GM18909 (cell line): ENCODE data around the gene SLC39A7.
"Not testable (repeated sequence)": the region's sequence is repeated elsewhere in the genome, so short reads cannot be mapped to it uniquely, and the experiment has no call there.

Experiments used
- ATAC-seq: cut with Tn5 transposase; IDR thresholded peaks from one replicate; pipeline ENCODE4 v1.9.1; 2021; ENCODE audit warnings: mild to moderate bottlenecking; ENCODE audit not compliant: unreplicated experiment, poor library complexity

SLC39A7 gene

DNA sequence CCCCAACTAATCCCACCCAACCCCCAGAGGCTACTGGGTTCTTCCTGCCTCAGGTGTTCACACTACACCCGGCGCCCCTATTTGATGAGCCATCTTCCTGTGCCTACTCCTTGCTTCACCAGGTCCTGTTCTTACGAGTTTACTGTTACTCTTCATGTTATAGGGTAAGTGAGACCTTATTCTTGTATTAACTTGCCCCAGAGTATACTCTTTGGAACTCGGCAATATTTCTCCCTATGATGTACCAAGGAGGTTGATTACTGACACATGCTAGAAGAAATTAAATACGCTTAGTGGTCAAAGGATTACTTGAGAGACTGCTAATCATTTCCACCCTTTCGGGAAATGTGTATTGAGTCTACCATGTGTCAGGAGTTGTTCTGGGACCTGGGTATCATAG is 16.6 kb downstream of the SLC39A7 start:
- ATAC-seq = no peak

DNA sequence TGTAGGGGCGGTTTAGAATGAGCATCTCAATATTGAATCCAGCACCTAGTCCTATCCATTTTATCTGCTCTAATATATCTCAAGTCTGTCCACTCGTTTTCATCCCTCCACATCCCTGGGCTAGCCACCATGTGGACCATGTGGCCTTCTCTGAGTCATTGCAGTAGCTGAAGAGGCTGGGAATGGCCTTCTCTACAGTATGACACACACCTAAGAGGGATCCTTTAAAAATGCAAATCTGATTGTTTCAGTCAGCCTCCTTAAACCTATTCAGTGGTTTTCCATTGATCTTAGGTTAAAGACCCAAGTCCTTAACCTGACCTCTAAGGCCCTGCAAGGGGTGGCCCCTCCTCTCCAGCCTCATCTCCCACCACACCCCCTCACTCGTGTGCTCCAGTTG is 17.0 kb downstream of the SLC39A7 start:
- ATAC-seq = no peak

DNA sequence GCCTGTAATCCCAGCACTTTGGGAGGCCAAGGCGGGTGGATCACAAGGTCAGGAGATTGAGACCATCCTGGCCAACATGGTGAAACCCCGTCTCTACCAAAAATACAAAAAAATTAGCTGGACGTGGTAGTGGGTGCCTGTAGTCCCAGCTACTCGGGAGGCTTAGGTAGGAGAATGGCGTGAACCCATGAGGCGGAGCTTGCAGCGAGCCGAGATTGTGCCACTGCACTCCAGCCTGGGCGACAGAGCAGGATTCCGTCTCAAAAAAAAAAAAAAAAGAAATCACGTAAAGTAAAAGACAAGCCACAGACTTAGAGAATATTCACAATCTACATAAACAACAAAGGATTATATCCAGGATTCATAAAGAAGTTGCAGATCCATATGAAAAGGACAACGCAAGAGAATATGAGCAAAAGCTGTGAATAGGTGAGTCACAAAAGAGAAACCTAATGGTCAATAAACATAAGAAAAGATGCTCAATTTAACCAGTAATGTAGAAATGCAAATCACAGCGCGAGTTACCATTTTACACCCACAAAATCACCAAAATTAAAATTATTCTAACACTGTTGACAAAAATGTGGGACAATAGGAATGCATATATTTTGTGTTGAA is 25.9 kb downstream of the SLC39A7 start:
- not testable (repeated sequence) for ATAC-seq

DNA sequence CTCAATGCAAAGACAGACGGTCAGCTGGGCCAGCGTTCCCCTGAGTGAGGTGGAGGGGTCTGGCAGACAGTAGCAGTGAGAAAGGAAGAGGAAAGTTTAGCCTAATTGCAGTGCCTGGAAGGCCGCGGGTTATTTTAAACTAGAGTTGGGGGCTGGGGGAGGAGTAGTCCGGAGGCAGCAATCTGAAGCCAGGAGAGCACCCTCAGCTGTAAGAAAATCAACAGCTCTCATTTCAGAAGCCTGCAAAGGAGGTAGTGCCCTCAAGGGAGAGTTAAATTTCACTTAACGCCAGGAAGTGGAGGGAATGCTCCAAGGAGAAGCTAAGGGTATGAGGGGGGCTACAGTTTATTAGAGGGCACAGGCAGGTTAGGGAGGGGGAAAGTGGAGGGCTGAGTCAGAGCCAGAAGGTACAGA is 34.6 kb downstream of the SLC39A7 start:
- no peak for ATAC-seq

DNA sequence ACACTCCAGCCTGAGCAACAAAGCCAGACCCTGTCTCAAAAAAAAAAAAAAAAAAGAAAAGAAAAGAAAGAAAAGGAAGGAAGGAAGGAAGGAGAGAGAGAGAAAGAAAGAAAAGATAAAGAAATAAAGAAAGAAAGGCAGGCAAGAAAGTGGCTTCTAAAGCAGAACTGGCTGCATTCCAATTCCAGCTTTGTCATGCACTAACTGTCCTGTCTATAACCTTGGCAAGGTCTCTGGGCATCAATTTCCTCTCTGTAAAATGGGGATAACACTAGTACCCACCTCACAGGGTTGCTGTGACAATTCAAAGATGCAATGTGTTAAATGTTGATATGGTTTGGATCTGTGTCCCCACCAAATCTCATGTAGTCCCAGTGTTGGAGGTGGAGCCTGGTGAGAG is 35.7 kb downstream of the SLC39A7 start:
- ATAC-seq = no peak

DNA sequence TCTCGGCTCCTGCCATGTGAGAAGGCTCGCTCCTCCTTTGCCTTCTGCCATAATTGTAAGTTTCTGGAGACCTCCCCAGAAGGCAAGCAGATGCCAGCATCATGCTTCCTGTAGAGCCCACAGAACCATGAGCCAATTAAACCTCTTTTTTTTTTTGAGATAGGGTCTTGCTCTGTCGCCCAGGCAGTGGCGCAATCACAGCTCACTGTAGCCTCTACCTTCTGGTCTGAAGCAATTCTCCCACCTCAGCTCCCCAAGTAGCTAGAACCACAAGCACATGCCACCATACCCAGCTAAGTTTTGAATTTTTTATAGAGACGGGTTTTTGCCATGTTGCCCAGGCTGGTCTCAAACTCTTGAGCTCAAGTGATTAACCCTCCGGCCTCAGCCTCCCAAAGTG is 36.2 kb downstream of the SLC39A7 start:
- no peak for ATAC-seq

DNA sequence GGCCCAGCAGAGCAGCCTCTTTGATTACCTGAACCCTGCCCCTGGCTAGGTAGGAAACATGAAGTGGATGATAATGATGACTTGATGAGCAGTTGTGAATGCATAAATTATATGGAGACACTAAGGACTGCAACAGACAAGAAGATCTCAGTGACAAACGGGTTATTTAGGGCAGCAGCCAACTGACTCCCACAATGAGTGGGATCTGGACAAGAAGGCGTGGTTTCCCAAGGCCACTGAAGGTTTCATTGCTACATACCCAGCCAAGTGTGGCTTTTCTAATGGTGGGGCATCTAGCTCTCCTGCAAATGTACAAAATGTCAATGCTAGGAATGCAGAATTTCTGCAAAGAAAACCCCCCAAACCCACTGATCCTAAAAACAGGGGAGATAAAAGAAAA is 37.1 kb downstream of the SLC39A7 start:
- no peak for ATAC-seq

DNA sequence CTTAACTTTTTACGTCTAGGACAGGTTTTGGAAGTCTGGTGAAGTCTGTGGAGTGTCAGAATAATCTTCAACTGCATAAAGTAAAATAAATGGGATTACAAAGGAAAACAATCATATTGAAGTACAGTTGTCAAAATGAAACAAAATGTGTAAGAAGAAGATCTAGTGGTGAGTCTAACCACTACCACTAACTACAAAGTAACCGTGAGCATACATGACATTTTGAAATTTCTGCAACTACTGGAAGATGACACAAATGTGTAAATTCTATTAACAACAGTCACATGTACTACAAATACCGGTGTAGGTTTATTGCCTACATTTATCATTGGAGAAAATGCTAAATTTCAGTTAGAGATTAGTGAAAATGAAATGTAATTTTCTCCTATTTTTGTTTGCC is 41.3 kb downstream of the SLC39A7 start:
- ATAC-seq = no peak

DNA sequence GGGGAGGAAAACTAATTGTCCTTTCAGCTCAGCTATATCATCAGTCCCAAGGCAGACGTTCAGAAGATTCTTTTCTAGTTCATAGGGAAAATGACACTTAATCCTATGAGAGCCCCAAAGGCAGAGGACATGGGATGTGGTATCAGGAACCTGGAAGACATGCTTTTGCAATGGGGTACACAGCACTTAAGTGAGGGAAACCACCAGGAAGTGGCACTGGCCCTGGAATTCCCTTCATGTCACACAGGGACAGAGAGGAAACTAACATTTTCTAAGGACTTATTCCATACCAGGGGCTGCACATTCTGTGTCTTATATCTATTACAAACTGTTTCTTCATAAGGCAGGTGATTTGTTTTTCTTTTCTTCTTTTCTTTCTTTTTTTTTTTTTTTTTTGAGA is 42.8 kb downstream of the SLC39A7 start:
- no peak for ATAC-seq

DNA sequence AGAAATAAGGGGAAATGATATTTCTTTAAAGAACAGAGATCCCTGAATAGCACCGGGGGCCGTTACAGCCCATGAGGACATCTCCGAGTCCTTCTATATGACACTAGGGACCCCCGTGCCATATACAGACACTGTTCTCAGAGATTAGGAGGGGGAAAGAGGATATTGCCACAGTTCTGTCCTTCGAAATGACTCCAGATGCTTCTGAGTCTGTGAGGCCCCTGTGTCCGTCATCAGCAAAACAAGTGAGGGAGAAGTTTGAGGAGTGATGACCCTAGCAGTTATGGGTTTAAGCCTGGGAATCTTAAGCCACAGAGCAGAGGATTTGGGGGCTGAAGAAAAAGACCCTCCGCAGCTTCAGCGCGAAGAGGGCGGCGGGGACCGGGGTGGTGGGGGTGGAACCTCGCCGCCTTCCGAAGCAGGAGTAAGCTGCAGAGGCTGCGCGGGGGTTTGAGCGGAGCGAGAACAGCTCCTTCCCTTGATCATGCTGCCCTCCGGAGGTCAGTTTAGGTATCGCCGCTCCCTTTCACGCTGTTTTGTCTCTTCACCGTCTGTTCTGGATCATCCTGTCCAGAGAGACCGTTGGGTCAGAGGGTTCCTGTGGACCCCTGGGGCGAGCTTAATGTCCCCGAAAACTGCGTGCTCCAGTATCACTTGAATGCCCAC is 47.4 kb downstream of the SLC39A7 start:
- ATAC-seq = peak; percentile 42

DNA sequence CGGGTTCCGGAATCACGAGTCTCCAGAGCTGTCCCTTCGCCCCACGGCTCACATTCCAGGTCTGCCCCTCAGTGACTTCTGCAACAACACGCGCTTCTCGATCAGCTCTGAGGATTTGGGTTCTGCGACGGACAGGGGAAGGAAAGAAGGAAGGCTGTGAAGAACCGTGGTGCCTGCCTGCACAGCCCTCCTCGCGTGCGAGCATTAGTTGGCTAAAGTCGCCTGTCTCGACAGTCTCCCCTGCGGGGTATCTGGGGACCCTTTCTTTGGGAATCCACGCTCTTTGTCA is 47.9 kb downstream of the SLC39A7 start:
- peak; percentile 5 for ATAC-seq

DNA sequence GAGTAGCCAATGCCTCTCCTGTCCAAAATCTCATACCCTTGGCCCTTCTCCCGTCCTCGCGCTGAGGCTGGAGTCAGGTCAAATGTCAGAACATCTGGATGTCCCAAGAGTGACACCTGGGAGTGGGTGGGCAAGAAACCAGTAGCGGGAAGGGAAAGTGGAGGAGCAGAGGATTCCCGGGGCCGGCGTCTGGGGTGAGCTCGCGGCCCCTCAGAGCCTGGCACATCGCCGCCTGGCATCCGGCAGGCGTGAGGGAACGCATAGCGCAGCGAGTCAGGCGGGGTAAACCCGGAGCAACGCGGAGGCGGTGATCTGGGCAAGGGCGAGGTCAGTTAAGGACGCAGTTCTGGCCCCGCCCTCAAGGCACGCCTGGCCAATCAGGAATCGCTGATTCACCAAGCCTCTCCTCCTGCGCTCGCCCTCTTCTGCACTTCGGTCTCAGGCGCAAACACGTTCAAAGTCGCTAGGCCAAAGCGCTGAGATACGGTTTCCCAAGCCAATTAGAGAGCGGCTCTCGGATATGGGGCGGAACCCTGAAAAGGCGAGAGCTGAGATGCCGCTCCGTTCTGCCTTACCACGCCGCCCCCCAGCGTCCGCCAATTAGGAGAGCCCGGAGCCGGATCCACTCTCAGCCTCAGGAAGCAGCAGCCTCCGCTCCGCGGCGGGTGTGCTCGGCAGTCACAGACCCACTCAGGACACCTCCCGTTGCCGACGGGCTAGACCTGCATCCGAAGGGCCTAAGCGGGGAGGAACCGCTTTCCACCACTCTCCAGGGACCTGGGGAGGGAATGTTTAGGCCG is 48.5 kb downstream of the SLC39A7 start:
- peak; percentile 93 for ATAC-seq

DNA sequence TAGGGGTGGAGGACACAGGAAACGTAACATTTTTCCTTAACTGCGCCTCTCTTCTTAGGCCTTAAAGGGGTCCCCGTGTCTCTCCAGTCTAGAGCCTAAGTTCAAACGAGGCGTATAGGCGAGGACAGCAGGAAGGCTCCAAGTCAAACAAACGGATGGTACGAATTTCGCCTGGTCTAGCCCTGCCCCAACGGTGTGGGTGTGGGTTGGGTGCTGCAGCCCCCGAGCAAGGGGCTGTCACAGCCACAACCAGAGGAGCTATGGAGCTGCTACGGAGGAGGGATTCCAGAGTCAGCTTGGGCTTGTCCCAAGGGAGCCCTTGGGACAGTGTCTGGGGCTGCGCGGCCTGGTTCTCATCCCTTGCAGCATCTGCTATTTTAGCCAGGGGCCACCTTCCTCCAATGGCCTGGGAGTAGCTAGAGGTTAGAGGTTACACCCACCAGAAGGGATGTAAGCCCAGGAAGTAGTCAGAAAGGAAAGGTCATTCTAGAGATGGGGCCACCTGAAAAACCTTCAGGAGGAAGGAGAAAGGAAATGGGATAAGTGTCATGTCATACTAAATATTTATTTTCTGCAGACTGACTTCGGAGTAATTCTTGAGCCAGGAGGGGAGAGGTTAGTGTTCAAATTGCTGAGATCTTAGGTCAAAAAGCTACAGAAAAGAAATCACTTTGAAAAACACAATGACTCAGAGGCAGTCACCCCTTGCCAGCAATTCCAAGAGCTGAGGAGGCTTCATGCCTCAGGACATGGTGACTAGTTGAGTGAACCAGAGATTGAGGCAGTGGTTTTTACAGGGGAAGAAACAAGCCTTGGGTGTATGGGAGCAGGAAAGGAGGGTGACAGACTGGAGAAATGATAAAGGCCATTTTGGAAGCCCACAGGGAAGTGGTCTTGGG is 49.3 kb downstream of the SLC39A7 start:
- ATAC-seq = no peak

DNA sequence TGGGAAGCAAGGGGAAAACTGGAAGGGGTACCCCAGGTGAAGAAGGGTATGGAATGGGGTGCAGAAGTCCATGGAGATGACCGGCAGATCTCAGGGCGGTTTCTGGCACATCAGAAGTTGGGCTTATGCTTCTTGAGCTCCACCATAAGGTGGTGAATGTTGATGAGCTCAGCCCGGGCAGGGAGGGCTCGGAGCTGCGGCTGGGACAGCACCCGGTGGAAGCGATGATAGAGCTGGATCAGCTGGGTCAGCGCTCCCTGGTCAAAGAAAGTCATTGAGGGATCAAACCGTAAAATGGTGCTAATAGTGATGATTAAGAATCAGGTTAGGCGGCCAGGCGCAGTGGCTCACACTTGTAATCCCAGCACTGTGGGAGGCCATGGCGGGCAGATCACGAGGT is 50.1 kb downstream of the SLC39A7 start:
- no peak for ATAC-seq

DNA sequence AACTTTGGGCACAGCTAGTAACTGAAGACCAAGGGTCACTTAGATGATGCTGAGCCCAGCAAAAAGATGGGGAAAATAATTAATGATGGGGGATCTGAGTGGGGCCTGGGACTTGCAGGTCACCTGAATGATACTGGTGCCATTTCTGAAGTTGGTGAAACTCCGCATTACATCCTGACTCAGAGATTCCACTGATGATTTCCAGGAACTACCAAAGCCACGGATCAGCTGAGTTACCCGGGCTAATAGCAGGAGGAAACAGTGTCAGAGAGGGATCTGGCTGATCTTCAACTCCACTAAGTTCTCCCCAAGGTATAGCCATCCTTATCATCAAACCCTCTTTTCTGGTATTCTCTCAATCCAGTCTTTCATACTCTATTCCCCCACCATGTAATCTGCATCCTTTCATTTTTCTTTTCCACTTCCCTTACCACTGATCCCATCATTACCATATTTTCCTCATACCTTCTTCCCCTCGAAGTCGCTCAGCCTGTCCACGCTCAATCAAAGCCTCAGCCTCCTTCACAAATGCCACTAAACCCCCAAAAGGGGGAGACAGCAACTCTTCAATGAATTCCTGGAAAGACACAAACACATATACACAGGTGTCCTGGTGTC is 50.8 kb downstream of the SLC39A7 start:
- no peak for ATAC-seq

DNA sequence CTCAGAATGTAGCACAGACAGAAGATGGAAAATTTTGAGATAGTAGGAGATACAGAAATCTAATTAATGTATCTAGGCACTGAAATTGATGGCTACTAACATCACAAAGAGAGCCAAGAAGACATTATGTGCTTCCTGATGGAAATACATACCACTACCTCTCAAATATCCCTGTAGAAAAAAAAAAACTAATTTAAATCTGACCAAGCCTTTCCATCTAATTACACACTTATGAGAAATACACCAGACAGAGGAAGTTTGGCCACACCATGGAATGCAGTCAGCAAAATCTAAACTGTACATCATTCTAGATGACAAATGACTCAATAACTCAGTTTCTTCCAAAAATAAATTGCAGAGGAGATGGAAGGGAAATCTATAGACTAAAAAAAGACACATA is 52.1 kb downstream of the SLC39A7 start:
- no peak for ATAC-seq
